ENCODE data around the gene NRIP1. TPM values are rescaled to one million over a fixed set of nuclear protein-coding genes. Genes with fewer than 3 reads are reported as not detected.

The NRIP1 gene
- total RNA-seq, 1 experiment from 2014 or later, result 10.4 TPM

DNA sequence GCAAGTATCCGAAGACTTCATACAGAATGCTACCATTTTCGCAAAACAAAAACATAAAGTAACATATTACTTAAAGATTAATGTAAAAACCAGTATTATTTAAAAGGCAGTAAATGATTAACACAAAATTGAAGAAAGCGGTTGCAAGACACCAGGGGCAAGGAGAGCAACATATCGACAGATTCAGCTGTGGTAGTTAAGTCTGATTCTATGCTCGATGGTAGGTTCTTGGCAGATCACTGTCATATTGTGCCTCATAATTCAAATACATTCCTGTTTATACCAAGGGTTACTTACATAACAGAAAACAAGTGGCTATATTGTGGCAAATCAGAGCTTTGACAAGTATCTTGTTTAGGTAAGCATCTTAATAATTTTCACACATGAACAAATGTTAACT, 37.7 kb downstream of the NRIP1 start:
- Histone ChIP-seq H4K5ac (ENCODE audit: insufficient read length, low read depth, low read length) (no peak overlapping the region), H3K56ac (ENCODE audit: insufficient read length, low read depth, low read length) (no peak overlapping the region), H3K79me2 (ENCODE audit: insufficient read depth, low read length) (no peaks in the 10 kb centered on the region), H3K4me1 (ENCODE audit: insufficient read depth, low read length) (no peaks in the 10 kb centered on the region), H2BK15ac (ENCODE audit: low read depth, low read length) (no peak overlapping the region), H3K23ac (ENCODE audit: insufficient read length, low read depth, low read length) (no peak overlapping the region), H3K14ac (ENCODE audit: insufficient read depth, low read length) (no peak overlapping the region), H3K27me3 (ENCODE audit: insufficient read depth, low read length) (no peaks in the 10 kb centered on the region), H3K79me1 (ENCODE audit: insufficient read depth, low read depth, low read length, poor library complexity, severe bottlenecking) (no peaks in the 10 kb centered on the region), H4K20me1 (ENCODE audit: control insufficient read depth, insufficient read depth, insufficient read length) (no peaks in the 10 kb centered on the region), H3K23me2 (ENCODE audit: insufficient read length, low read depth, low read length, poor library complexity, severe bottlenecking) (no peaks in the 10 kb centered on the region), H2AFZ (ENCODE audit: low read length) (no peak overlapping the region), H2BK5ac (ENCODE audit: insufficient read length, low read length) (no peak overlapping the region), H3T11ph (ENCODE audit: low read length) (no peak overlapping the region), H2BK20ac (ENCODE audit: low read depth, low read length, poor library complexity, severe bottlenecking) (no peak overlapping the region), H3K9ac (ENCODE audit: extremely low read depth, insufficient read length, low read length) (no peak overlapping the region), H2BK120ac (ENCODE audit: low read depth, low read length, poor library complexity, severe bottlenecking) (no peak overlapping the region), H3K4ac (ENCODE audit: low read depth, low read length) (no peak overlapping the region), H3K9me3 (ENCODE audit: control insufficient read depth, low read depth, low read length) (no peaks in the 10 kb centered on the region), H4K91ac (ENCODE audit: insufficient read length, low read depth, low read length) (no peak overlapping the region), H4K8ac (replicated peaks; ENCODE audit: insufficient read length, low read depth, low read length) (no peak overlapping the region), H2AK5ac (ENCODE audit: insufficient read length, low read length) (no peak overlapping the region), H3K27ac (ENCODE audit: insufficient read length, low read depth, low read length) (no peak overlapping the region), H2BK12ac (ENCODE audit: insufficient read length, low read depth, low read length) (no peak overlapping the region), H3K4me2 (ENCODE audit: insufficient read depth, insufficient read length, low read length) (no peak overlapping the region), H3K18ac (ENCODE audit: insufficient read length, low read depth, low read length) (no peak overlapping the region)
- no peaks in the 10 kb centered on the region for H3K27me3 Mint-ChIP-seq (ENCODE audit: low read depth)
- H3K4me1 Mint-ChIP-seq, result peaks cover 0 to 7% of the 10 kb centered on the region in 2 experiments; a peak in 3 of 4 replicates
- WGBS (ENCODE audit: extremely low coverage, insufficient read length, low lambda C conversion rate), result no CpG with 5 or more reads among the region's 5 CpGs
- no peak for DNase-seq
- H3K4me3 Mint-ChIP-seq, result no peak overlapping the region
- no peaks in the 10 kb centered on the region; a peak in 1 of 5 replicates for H3K9me3 Mint-ChIP-seq
- no peak overlapping the region for H3K27ac Mint-ChIP-seq
- TF ChIP-seq, protein P1, sequence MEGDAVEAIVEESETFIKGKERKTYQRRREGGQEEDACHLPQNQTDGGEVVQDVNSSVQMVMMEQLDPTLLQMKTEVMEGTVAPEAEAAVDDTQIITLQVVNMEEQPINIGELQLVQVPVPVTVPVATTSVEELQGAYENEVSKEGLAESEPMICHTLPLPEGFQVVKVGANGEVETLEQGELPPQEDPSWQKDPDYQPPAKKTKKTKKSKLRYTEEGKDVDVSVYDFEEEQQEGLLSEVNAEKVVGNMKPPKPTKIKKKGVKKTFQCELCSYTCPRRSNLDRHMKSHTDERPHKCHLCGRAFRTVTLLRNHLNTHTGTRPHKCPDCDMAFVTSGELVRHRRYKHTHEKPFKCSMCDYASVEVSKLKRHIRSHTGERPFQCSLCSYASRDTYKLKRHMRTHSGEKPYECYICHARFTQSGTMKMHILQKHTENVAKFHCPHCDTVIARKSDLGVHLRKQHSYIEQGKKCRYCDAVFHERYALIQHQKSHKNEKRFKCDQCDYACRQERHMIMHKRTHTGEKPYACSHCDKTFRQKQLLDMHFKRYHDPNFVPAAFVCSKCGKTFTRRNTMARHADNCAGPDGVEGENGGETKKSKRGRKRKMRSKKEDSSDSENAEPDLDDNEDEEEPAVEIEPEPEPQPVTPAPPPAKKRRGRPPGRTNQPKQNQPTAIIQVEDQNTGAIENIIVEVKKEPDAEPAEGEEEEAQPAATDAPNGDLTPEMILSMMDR (conservative IDR thresholded peaks at IDR 0.05), result no peak
- H3K36me3 Mint-ChIP-seq (ENCODE audit: insufficient read depth in 1 of 3, low read depth in 3 of 3), result peaks cover 0 to 1% (median 0%) of the 10 kb centered on the region in 3 experiments; a peak in 2 of 7 replicates
